Cerebellar nuclear complex (tissue), 1 donor: Measurements from ENCODE around the gene YKT6.
"Not testable (repeated sequence)": the region's sequence is repeated elsewhere in the genome, so short reads cannot be mapped to it uniquely, and the experiment has no call there.

ENCODE experiments used
- DNase-seq, 2 experiments: peaks; one replicate each; lab custom pipeline; 2025; lab: John Stamatoyannopoulos, UW

Gene YKT6

GRCh38 chr7:44200699-44201461 lies at the start of gene YKT6:
Gene YKT6, plus strand, starts transcription at chr7:44200978. Its CDS starts 158 bp downstream, at chr7:44201136.
- DNase-seq, result peak in 1 of 2 experiments; percentile 91

DNA sequence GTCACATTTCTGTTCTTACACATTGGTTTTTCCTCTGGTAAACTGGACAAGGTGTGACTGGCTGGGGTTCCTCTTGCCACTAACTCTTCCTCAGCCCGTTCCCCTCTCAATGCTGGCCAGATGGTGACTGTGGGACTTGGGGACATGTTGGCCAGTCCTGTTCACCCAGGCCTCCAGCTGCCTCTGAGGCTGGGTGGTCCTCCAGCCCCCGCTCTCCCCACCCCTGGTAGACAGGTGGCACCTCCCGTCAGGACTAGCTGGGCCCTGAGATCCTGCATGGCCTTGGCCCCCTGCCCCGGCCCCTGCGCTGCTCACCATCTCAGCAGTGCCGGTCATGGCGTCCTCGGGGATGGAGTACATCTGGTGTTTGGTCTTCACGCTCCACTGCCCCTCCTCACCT lies 48.8 kb upstream of the YKT6 start:
- no peak for DNase-seq

- DNase-seq, result no peak
These were observed 47.5 kb upstream of the YKT6 start for GRCh38 chr7:44152971-44153947.

DNA sequence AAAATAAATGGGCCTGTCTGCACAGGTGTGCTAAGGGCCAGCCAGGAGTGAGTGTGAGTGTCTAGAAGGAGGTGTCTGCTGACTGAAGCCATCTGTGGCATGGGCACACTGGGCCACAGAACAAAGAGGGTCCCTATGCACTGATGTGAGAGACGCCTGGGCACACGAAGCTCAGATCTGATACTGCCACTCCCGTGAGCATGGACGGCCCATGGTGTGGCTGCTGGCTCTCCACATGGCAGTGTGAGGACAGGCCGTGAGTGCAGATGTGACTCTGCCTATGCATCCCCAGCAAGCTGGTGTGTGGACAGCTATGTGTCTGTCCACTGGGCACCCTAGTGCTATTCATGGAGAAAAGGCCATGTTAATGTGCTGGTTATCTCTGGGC lies 46.8 kb upstream of the YKT6 start:
- no peak for DNase-seq

DNA sequence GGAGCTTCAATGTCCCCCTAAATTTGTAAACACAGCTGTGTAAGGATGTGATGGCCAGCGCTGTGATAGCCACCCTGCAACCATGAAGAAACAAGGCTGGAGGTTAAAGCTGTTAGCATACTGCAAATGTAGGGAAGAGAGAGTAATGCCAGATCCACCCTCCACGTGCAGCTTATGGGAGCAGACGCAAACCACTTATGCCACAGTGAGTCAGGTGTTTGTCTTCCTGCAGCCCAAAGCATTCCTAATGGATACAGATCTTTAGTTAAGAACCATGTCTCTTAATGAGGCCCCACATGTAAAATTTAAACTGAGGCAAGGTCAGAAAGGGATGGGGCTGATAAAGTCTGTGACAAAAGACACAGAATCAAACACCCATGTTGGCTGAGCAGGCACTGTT lies 46.1 kb upstream of the YKT6 start:
- peak in 1 of 2 experiments; percentile 40 for DNase-seq

DNA sequence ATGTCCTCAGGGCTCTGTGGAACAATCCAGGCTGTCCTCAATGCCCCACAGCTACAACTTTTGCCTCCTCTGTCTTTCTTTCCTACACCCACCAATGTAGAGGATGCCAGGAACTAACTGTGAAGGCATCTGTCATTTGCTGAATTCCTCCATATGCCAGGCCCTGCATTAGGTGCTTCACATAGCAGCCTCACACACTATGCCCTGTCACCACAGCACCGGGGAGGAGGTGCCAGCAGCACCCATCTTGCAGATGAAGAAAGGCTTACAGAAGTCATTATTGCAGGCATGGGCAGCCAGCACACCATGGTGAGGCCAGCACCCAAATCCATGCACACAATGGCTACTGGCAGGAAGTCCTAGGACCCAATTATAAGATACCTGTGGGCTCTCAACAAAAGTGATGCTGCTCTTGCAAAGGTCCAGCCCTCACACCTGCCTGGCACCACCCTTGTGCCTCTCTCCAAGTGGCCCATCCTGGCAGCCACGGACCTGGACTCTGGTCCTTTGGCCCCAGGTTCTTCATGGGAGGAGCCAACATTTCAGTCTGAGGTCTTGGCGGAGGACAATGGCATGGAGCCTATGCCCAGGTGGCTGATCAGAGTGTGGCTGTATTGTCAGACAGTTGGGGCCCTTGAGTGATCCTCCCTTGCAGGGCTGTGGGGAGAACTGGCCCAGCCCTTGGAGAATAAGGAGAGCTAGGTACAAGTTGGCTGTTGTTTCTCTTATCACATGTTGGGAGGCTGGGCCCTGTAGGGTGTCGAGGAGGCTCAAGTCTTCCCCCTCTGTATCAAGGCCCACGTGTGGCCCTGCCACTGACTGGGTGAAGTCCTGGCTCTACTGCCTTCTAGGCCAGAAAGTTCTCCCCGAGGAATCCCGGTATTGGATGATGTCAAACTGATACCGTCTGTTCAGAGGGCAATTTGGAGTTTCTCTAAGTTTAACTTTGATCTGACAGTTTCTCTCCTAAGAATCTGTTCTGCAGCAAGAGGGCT lies 45.3 kb upstream of the YKT6 start:
- peak; percentile 43 to 81 for DNase-seq

- no peak for DNase-seq
These were observed 44.2 kb upstream of the YKT6 start for GRCh38 chr7:44156453-44157010.

GRCh38 chr7:44157116-44158080 lies 43.4 kb upstream of the YKT6 start:
- DNase-seq, result no peak

GRCh38 chr7:44158096-44158872 lies 42.5 kb upstream of the YKT6 start:
- no peak for DNase-seq

DNA sequence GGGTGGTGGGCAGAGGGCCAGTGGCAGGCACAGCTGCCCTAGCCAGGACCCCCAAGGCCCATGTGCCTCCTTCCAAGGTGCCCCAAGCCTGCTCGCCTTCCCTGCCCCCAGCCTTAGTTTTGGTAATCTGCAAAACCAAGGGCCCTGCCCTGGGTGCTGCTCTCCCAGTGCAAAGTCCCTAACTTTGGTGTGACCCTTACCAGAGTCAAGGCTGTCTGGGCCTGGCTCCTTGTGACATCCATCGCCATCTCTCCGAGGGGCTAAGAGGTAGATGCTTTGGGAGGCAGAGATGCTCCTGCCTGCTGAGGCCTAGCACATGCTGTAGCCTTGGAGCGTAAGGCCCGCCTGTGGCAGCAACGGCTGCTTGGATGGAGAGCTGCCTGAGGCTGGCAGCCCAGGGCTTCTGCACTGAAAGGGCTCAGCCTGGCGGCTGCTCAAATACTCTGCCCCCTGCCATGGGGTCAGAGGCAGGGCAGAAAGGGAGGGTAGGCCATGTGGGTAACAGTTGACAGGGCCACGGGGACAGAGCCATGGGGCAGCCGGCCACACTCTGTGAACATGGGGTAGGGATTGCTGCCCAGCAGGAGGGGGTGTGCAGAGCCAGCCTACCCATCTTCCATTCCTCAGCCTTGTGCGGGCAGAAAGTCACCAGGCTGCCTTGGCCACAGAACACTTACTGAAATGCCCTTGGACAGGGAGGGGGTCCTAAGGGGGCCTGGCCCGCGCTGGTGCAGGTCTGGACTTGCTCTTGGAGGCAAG lies 41.7 kb upstream of the YKT6 start:
- no peak for DNase-seq

DNA sequence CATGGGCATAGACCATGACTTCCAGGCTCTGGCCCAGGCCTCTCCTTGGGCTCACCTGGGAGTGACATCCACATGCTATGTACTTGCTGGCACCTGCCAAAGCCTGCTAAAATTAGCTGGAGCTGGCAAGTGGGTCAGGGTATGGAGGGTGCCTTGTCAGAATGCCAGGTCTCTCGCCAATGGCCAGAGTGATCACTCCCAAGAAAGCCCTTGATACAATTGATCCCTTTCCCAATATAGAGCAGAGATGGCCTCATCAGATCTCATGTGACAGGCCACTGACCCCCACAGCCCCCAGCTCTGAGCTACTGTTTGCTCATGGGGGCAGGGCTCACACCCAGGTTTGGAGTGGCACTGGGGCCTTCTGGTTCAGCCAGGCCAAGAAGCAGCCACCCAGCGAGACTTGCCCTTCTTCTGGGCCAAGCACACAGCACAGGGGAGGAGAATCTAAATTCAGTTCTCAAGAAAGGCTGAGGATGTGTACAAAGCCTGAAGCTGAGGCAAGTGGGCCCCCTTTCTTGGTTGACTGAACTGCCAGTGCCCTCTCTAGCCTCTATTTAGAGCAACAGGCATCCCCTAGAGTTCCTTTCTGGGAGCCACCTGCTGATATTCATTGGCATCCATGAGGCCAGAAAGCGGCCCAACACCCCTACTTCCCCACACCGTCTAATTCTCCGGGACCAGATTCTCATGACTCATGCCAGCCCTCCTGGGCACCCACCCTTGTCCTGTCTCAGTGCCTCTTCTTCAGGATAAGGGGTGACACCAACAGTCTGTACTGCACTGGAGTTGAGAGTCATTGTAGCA lies 40.8 kb upstream of the YKT6 start:
- peak; percentile 25 to 59 for DNase-seq

- no peak for DNase-seq
These were observed 39.4 kb upstream of the YKT6 start for GRCh38 chr7:44161371-44161770.

GRCh38 chr7:44162179-44162578 lies 38.6 kb upstream of the YKT6 start:
- no peak for DNase-seq

- DNase-seq, result no peak
These were observed 37.9 kb upstream of the YKT6 start for GRCh38 chr7:44162785-44163395.

DNA sequence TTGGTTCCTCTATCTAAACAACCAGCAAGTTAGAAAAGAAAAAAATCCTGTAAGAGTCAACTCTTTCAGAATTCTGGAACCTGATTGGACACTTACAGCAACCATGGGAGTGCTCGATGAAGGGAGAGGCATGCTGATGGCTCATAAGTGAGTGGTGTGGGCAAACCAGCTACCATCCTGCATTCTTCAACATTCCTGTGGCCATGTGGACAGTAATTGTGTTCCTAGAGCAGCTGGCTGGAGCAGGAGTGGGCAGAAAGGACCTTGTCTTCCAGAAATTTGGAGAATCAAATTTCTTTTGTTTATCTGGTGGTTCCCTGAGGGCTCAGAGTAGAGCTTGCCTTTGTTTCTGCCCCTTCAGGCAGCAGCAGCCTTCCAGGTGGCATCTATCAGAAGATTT lies 37.2 kb upstream of the YKT6 start:
- no peak for DNase-seq

DNA sequence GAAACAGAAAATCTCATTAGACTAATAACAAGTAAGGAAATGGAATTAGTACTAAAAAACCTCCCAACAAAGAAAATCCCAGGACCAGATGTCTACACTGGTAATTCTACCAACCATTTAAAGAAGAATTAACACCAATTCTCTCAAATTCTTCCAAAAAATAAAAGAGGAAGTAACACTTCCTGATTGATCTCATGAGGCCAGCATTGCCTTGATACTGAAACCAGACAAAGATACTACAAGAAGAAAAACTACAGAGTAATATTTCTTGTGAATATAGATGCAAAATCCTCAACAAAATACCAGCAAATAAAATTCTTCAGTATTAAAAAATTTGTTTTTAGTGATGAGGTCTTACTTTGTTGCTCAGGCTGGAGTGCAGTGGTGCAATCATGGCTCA lies 32.9 kb upstream of the YKT6 start:
- DNase-seq, result no peak

DNA sequence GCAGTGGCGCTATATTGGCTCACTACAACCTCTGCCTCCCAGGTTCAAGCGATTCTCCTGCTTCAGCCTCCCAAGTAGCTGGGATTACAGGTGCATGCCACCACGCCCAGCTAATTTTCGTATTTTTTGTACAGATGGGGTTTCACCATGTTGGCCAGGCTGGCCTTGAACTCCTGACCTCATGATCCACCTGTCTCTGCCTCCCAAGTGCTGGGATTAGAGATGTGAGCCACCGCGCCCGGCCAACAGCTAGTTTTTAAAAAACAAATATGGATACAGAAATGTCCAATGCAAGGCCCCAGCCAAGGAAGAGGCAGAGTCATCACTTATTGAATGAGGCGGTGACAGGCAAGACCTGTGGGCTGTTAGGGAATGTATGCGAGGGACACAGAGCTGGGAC lies 28.9 kb upstream of the YKT6 start:
- not testable (repeated sequence) for DNase-seq
